Spleen (tissue), 11 donors: ENCODE results near the gene CACNG8. TPM values are rescaled to one million over a fixed set of nuclear protein-coding genes. Genes with fewer than 3 reads are reported as not detected.

Source experiments
- DNase-seq: peaks from one replicate; pipeline ENCODE4 v3.0.0-alpha.2; 2020
- H3K27ac ChIP-seq, 8 donors: fragments of 200-600 bp; sonication (generic) in 7 of 8; 1 replicate in 4 of 8; 2 replicates in 4 of 8; pipeline versions ENCODE4 v1.5.0 to v1.8.0; 2016 to 2021; ENCODE audit warnings: inconsistent platforms in 4 of 8, mild to moderate bottlenecking in 4 of 8, moderate library complexity in 1 of 8
- H3K27me3 ChIP-seq, 7 donors: fragments of 200-600 bp; sonication (generic) in 6 of 7; replicated peaks in 1 of 7; 1 replicate in 4 of 7; 2 replicates in 3 of 7; pipeline versions ENCODE4 v1.5.0 to v1.8.0; 2016 to 2021; ENCODE audit warnings: inconsistent platforms in 3 of 7, mild to moderate bottlenecking in 1 of 7
- H3K36me3 ChIP-seq, 6 donors: fragments of 200-600 bp; sonication (generic) in 5 of 6; 1 replicate in 4 of 6; 2 replicates in 2 of 6; pipeline versions ENCODE4 v1.5.0 to v1.8.0; 2016 to 2021; ENCODE audit warnings: inconsistent platforms in 2 of 6
- H3K4me1 ChIP-seq, 6 donors: fragments of 200-600 bp; sonication (generic) in 5 of 6; 1 replicate in 3 of 6; 2 replicates in 3 of 6; pipeline versions ENCODE4 v1.5.0 to v1.8.0; 2016 to 2021; ENCODE audit warnings: inconsistent platforms in 3 of 6
- H3K4me3 ChIP-seq, 8 donors: fragments of 200-600 bp; sonication (generic) in 7 of 8; 1 replicate in 4 of 8; 2 replicates in 4 of 8; pipeline versions ENCODE4 v1.5.0 to v1.8.0; 2016 to 2021; ENCODE audit warnings: inconsistent platforms in 4 of 8, mild to moderate bottlenecking in 4 of 8, moderate library complexity in 2 of 8
- H3K9me3 ChIP-seq, 8 donors: fragments of 200-600 bp; sonication (generic) in 7 of 8; 1 replicate in 4 of 8; 2 replicates in 4 of 8; pipeline versions ENCODE4 v1.5.0 to v1.8.0; 2016 to 2021; ENCODE audit warnings: inconsistent platforms in 4 of 8
- POLR2A ChIP-seq, 3 donors: fragments of 450-650 bp; IDR thresholded peaks; one replicate each; pipeline ENCODE4 v1.5.1; 2017; ENCODE audit warnings: antibody characterized with exemption in 3 of 3, mild to moderate bottlenecking in 1 of 3
- POLR2AphosphoS5 ChIP-seq, 3 donors: sonication (generic); formaldehyde crosslinking; IDR thresholded peaks; one replicate each; pipeline ENCODE4 v1.5.1; 2017; ENCODE audit warnings: antibody characterized with exemption in 3 of 3
- WGBS, 5 donors: extraction: QIAGEN DNeasy Blood & Tissue Kit in 3 of 5; methylation state at CpG; one replicate each; pipeline versions ENCODE4 v1.1.5 to v1.1.7; 2013 to 2018; 5-methylcytosine and 5-hydroxymethylcytosine counted together
- intact Hi-C: fragments of 100-400 bp; cut with DNase I; formaldehyde crosslinking; loops from one replicate; pipeline ENCODE4 v1.15.0; 2023; ENCODE audit warnings: low total_unique reads
- polyA plus RNA-seq, 3 donors: library from polyadenylated mRNA; stranded (reverse); fragments of 200-250 nt; gene quantifications; one replicate each; pipeline ENCODE4 v1.2.1, GENCODE V29; 2013
- total RNA-seq, 7 donors: library from RNA; depleted of rRNA in 3 of 7; stranded (reverse); fragments of >200 nt in 3 of 7; fragmentation: NEBNext Ultra II Directional in 4 of 7; extraction: Animal tissue kit (Norgen Biotek cat#: 25700) in 4 of 7; gene quantifications; one replicate each; pipeline versions ENCODE4 v1.1.0 to v1.2.1, GENCODE V29; 2016 to 2021
- TF ChIP-seq, protein P1 (sequence below), 11 experiments: fragments of 200-600 bp in 7 of 11; fragments of 450-650 bp in 4 of 11; sonication (generic) in 4 of 11; IDR thresholded peaks in 8 of 11; conservative IDR thresholded peaks in 3 of 11; 1 replicate in 7 of 11; 2 replicates in 4 of 11; pipeline versions ENCODE4 v1.4.0 to v1.8.0; 2016 to 2021; ENCODE audit warnings: antibody characterized with exemption in 11 of 11, inconsistent platforms in 4 of 11, mild to moderate bottlenecking in 1 of 11
- donor health status: healthy with polysubstance abuse.
- donor health status: DM: no; HTN: no; CAD: no; lungs with moderate emphysema.
- donor health status: DM: no; HTN: no; CAD: no.
- donor health status: Bipolar disorder and iron deficiency.
- donor health status: healthy.
- donor health status: DM: no; HTN: no; CAD: no.
- donor health status: DM: yes; HTN: yes; CAD: no.

The CACNG8 gene
- total and polyA plus RNA-seq, 10 donors: 0.02 to 0.11 (median 0.05) TPM; not detected in 6

DNA sequence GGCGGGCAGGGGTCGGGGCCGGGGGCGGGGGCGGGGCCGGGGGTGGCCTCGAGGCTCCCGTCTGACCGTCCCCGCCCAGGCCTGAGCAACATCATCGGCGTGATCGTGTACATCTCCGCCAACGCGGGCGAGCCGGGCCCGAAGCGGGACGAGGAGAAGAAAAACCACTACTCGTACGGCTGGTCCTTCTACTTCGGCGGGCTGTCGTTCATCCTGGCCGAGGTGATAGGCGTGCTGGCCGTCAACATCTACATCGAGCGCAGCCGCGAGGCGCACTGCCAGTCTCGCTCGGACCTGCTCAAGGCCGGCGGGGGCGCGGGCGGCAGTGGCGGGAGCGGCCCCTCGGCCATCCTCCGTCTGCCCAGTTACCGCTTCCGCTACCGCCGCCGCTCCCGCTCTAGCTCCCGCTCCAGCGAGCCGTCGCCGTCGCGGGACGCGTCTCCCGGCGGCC is 19.3 kb downstream of the CACNG8 start:
- TF ChIP-seq, protein P1, sequence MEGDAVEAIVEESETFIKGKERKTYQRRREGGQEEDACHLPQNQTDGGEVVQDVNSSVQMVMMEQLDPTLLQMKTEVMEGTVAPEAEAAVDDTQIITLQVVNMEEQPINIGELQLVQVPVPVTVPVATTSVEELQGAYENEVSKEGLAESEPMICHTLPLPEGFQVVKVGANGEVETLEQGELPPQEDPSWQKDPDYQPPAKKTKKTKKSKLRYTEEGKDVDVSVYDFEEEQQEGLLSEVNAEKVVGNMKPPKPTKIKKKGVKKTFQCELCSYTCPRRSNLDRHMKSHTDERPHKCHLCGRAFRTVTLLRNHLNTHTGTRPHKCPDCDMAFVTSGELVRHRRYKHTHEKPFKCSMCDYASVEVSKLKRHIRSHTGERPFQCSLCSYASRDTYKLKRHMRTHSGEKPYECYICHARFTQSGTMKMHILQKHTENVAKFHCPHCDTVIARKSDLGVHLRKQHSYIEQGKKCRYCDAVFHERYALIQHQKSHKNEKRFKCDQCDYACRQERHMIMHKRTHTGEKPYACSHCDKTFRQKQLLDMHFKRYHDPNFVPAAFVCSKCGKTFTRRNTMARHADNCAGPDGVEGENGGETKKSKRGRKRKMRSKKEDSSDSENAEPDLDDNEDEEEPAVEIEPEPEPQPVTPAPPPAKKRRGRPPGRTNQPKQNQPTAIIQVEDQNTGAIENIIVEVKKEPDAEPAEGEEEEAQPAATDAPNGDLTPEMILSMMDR (IDR thresholded peaks at IDR 0.05 in 8 of 11, conservative IDR thresholded peaks at IDR 0.05 in 3 of 11): no peak
- TF ChIP-seq POLR2AphosphoS5 (IDR thresholded peaks at IDR 0.05): no peak
- no peak for TF ChIP-seq POLR2A (IDR thresholded peaks at IDR 0.05)
- peak overlapping the region in 5 of 8 donors; percentile 12 to 59 (median 28) for H3K4me3 ChIP-seq
- H3K9me3 ChIP-seq: peaks cover 0 to 47% (median 0%) of the 10 kb centered on the region in 8 donors
- H3K36me3 ChIP-seq: no peaks in the 10 kb centered on the region
- intact Hi-C loops: no loop called here
- 5 to 25% (median 9%) methylated on average over 15 to 62 of the region's 62 CpGs for WGBS, 5 donors
- H3K4me1 ChIP-seq: peaks cover 0 to 50% (median 25%) of the 10 kb centered on the region in 6 donors
- H3K27me3 ChIP-seq: peaks cover 0 to 83% (median 64%) of the 10 kb centered on the region in 7 donors
- DNase-seq: no peak
- H3K27ac ChIP-seq: peak overlapping the region in 3 of 8 donors; percentile 18 to 49 (median 21)

DNA sequence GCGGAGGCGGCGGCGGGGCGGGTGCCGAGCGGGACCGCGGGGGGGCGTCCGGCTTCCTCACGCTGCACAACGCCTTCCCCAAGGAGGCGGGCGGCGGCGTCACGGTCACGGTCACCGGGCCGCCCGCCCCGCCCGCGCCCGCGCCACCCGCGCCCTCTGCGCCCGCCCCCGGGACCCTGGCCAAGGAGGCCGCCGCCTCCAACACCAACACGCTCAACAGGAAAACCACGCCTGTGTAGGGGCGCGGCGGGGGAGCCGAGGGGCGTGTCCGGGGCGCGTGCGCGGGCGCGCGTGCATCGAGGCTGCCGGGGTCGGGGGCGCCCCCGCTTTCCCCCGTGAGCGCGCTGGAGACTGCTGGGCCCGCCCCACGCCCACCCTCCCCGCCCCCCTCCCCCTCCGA is 19.9 kb downstream of the CACNG8 start:
- Histone ChIP-seq H3K4me1 (peaks cover 0 to 45% (median 22%) of the 10 kb centered on the region in 6 donors), H3K4me3 (peak overlapping the region in 4 of 8 donors; percentile 23 to 59 (median 28)), H3K27me3 (peaks cover 0 to 83% (median 59%) of the 10 kb centered on the region in 7 donors), H3K27ac (no peak overlapping the region), H3K36me3 (no peaks in the 10 kb centered on the region), H3K9me3 (peaks cover 0 to 44% (median 0%) of the 10 kb centered on the region in 8 donors)
- DNase-seq: peak; percentile 80
- no peak for TF ChIP-seq POLR2AphosphoS5 (IDR thresholded peaks at IDR 0.05)
- no peak for TF ChIP-seq POLR2A (IDR thresholded peaks at IDR 0.05)
- TF ChIP-seq, protein P1 (IDR thresholded peaks at IDR 0.05 in 8 of 11, conservative IDR thresholded peaks at IDR 0.05 in 3 of 11): no peak
- 0 to 3% (median 0%) methylated on average over 22 to 56 of the region's 61 CpGs; no CpG with 5 or more reads in 2 of the 5 donors for WGBS, 5 donors
- intact Hi-C loops: no loop called here

DNA sequence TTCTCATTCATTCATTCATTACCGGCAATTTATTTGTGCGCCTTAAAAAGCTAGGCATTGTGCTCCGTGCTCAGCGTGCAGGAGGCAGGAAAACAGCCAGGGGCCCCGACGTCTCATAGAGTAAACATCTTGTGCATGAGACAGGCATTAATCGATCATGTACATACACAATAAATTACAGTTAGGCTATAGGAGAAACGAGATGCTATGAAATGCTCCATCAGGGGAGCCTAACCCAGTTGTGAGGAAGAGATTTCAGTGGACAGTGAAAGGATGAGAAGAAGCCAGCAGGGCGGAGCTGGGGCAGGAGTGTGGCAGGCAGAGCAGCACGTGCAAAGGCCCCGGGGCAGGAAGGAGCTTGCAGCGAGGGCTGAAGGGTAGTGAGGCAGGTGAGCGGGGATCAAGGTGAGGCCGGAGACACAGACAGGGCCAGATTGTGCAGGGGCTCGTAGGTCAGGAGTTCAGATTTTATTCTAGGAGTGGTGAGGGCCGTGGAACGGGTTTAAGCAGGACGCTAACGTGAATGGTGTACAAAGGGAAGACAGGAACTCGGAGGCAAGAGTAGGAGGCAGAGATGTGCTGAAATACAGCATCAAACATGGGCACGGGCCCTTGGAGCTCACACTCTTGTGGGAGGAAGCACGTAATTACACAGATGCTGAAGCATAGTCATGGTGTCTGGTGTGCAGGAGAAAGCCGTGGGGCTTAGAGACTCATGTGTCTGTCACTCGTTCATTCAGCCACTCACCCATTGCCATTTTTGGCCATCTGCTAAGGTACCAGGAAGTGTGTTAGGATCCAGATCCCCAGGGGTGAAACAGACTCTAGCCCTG is 20.9 kb downstream of the CACNG8 start:
- Histone ChIP-seq H3K4me1 (peaks cover 0 to 36% (median 15%) of the 10 kb centered on the region in 6 donors), H3K27ac (no peak overlapping the region), H3K4me3 (no peak overlapping the region), H3K36me3 (no peaks in the 10 kb centered on the region), H3K27me3 (peaks cover 0 to 80% (median 49%) of the 10 kb centered on the region in 7 donors), H3K9me3 (peaks cover 0 to 34% (median 0%) of the 10 kb centered on the region in 8 donors)
- intact Hi-C loops: no loop called here
- WGBS, 5 donors: 83 to 90% (median 87%) methylated on average over 24 of the region's 24 CpGs
- TF ChIP-seq POLR2A (IDR thresholded peaks at IDR 0.05) (no peak), POLR2AphosphoS5 (IDR thresholded peaks at IDR 0.05) (no peak)
- TF ChIP-seq, protein P1 (IDR thresholded peaks at IDR 0.05 in 8 of 11, conservative IDR thresholded peaks at IDR 0.05 in 3 of 11): no peak
- DNase-seq: no peak

DNA sequence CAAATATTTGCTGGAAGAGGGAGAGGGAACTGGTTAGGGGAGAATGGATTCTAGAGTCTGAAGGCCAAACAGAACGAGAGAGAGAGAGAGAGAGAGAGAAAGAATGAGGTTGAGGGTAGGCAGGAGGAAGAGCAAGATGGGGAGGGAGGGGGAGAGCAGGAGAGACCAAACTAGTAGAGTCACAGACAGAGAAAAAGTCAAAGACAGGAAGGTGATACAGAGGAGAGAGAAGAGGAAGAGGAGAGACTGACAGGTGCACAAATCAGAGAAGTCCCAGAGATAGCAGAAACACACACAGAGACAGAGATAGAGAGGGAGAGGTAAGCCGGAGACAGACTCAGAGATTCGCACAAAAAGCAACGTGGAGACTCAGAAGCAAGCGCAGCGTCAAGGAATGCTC is 23.1 kb downstream of the CACNG8 start:
- H3K9me3 ChIP-seq: peaks cover 0 to 26% (median 0%) of the 10 kb centered on the region in 8 donors
- intact Hi-C loops: no loop called here
- no peak overlapping the region for H3K4me3 ChIP-seq
- H3K27me3 ChIP-seq: peaks cover 0 to 69% (median 28%) of the 10 kb centered on the region in 7 donors
- H3K4me1 ChIP-seq: peaks cover 0 to 15% (median 7%) of the 10 kb centered on the region in 6 donors
- no peak for DNase-seq
- TF ChIP-seq, protein P1 (IDR thresholded peaks at IDR 0.05 in 8 of 11, conservative IDR thresholded peaks at IDR 0.05 in 3 of 11): no peak
- TF ChIP-seq POLR2AphosphoS5 (IDR thresholded peaks at IDR 0.05): no peak
- TF ChIP-seq POLR2A (IDR thresholded peaks at IDR 0.05): no peak
- H3K36me3 ChIP-seq: no peaks in the 10 kb centered on the region
- H3K27ac ChIP-seq: no peak overlapping the region
- WGBS, 5 donors: 79 to 87% (median 82%) methylated on average over 6 of the region's 6 CpGs
